ENCODE results near the gene STX3. TPM values are rescaled to one million over a fixed set of nuclear protein-coding genes. Genes with fewer than 3 reads are reported as not detected.

Gene STX3
- 13.5 and 15.4 TPM in 2 replicates for polyA plus RNA-seq (2011; rRNA removed)
- polyA plus RNA-seq (2012; cell fraction: cytosol; rRNA removed): 6.9 and 7.2 TPM in 2 replicates
- 5.4 and 6.3 TPM in 2 replicates for polyA plus RNA-seq (2012; cell fraction: nucleus; rRNA removed)
- polyA plus RNA-seq (2017; fragmentation: RNase III; extraction: RNeasy Plus Mini Kit Qiagen cat#74134 plus additional on column Dnase treatment): 11.1 to 15.2 TPM (median 11.2 TPM) in 3 replicates
- polyA minus RNA-seq (2011; rRNA and poly(A)+ RNA removed): 8.3 TPM in 2 replicates

- ChIA-PET CTCF (interaction anchor here (0.6 to 13.2 kb wide), 23 partner anchors 7 to 218 kb away, joined by 3 to 261 read pairs (median 6); partner anchors contain the start of genes MRPL16 and OSBP), POLR2A (interaction anchor here (0.9 to 3.4 kb wide), 8 partner anchors 12 to 217 kb away, joined by 3 to 15 read pairs (median 4); partner anchors contain the start of gene PATL1)
- TF ChIP-seq ZSCAN20 (CRISPR knock-in tag; IDR thresholded peaks at IDR 0.05): no peak
- TF ChIP-seq MAX (IDR thresholded peaks at IDR 0.05): peak; percentile 27; the same call in 1 of the 2 replicates
- TF ChIP-seq PHF8 (IDR thresholded peaks at IDR 0.05; ENCODE audit: borderline replicate concordance, low read depth): peak; percentile 63; the same call in 1 of the 2 replicates
- no peak for TF ChIP-seq TFCP2L1 (CRISPR knock-in tag; IDR thresholded peaks at IDR 0.05)
- FAIRE-seq (no peak), DNase-seq (ENCODE audit: low read depth in 1 of 2, low spot score in 1 of 2) (peak; percentile 73 to 83), ATAC-seq (peak; percentile 74 to 87)
- H3K27ac ChIP-seq: peak within 1 kb of the TSS; percentile 86 to 95
- under 1% methylated on average over 34 of the region's 80 CpGs for WGBS (ENCODE audit: missing lambda C conversion rate)
- peak within 1 kb of the TSS; percentile 98 for H3K4me2 ChIP-seq
- H3K4me1 ChIP-seq: peaks cover 15% of the 10 kb centered on the region
- peak within 1 kb of the TSS; percentile 93 for H3K4me3 ChIP-seq
- no peaks in the 10 kb centered on the region for H3K9me3 ChIP-seq
These were observed at the start of gene STX3 for GRCh38 chr11:59754859-59755700. STX3 (plus strand) TSS chr11:59755376; CDS start chr11:59755606, 230 bp downstream.

GRCh38 chr11:59706518-59707285 is 48.5 kb upstream of the STX3 start:
- Histone ChIP-seq H3K27ac (peak overlapping the region; percentile 71 to 80), H3K4me2 (peak overlapping the region; percentile 61), H3K9me3 (no peaks in the 10 kb centered on the region), H3K4me3 (no peak overlapping the region), H3K4me1 (peaks cover 41% of the 10 kb centered on the region)
- ATAC-seq: peak; percentile 92 to 94
- peak; percentile 35 to 86 for DNase-seq (ENCODE audit: low read depth in 1 of 2, low spot score in 1 of 2)
- CTCF ChIA-PET: interaction anchor here (0.9 to 2.1 kb wide), 2 partner anchors 48 to 95 kb away, joined by 3 to 7 read pairs; partner anchors contain the start of gene STX3
- no peak for TF ChIP-seq ESRRA (IDR thresholded peaks at IDR 0.05; ENCODE audit: borderline replicate concordance, low read length)
- TF ChIP-seq JUNB (IDR thresholded peaks at IDR 0.05): peak; percentile 92
- peak; percentile 17; the same call in 1 of the 3 replicates for TF ChIP-seq SMC3 (IDR thresholded peaks at IDR 0.05)
- peak; percentile 97 for TF ChIP-seq GATA3 (IDR thresholded peaks at IDR 0.05; ENCODE audit: borderline replicate concordance)
- peak in 1 of 2 experiments; percentile 85; a peak in 2 of 5 replicates for TF ChIP-seq EP300 (IDR thresholded peaks at IDR 0.05)
- no peak for TF ChIP-seq CTCF (IDR thresholded peaks at IDR 0.05)
- TF ChIP-seq RNF2 (IDR thresholded peaks at IDR 0.05; ENCODE audit: borderline replicate concordance, low read depth): no peak
- peak; percentile 76 for TF ChIP-seq FOSL2 (IDR thresholded peaks at IDR 0.05)
- TF ChIP-seq FOSL2 (CRISPR knock-in tag; IDR thresholded peaks at IDR 0.05): peak; percentile 81
- TF ChIP-seq JUN (IDR thresholded peaks at IDR 0.05): peak; percentile 85 to 91; a peak in 4 of 5 replicates
- no peak for TF ChIP-seq REST (IDR thresholded peaks at IDR 0.05)
- TF ChIP-seq EHMT2 (IDR thresholded peaks at IDR 0.05; ENCODE audit: low read depth): no peak
- peak; percentile 63 for TF ChIP-seq MAFK (IDR thresholded peaks at IDR 0.05; ENCODE audit: partially characterized antibody)
- peak in 1 of 2 experiments; percentile 5; a peak in 2 of 5 replicates for TF ChIP-seq RAD21 (conservative IDR thresholded peaks at IDR 0.05 in 1 of 2, IDR thresholded peaks at IDR 0.05 in 1 of 2)
- POLR2A ChIA-PET: no interaction called here
- WGBS (ENCODE audit: missing lambda C conversion rate): 15% methylated on average over 5 of the region's 5 CpGs
- peak; percentile 87 for FAIRE-seq

Measured in A549 (cell line).